SK-N-SH treated with all-trans-retinoic acid at 6 μM for 48 hours (cell line): ENCODE measurements around the gene KLF11.

ENCODE experiments used
- ATAC-seq: fragments of 200-7000 bp; cut with Tn5 transposase; 3 replicates; pipeline ENCODE4 v1.9.1; 2020; ENCODE audit warnings: mild to moderate bottlenecking, moderate library complexity
- ARNTL ChIP-seq: fragments of 450-650 bp; formaldehyde crosslinking; IDR thresholded peaks from 2 replicates; pipeline ENCODE4 v1.5.0; 2020; ENCODE audit warnings: low read depth, mild to moderate bottlenecking, moderate library complexity, borderline replicate concordance
- BACH2 ChIP-seq: fragments of 250-450 bp; sonication (Bioruptor Pico); IDR thresholded peaks from 2 replicates; pipeline ENCODE4 v1.9.0; 2021; ENCODE audit warnings: mild to moderate bottlenecking, borderline replicate concordance
- CSDC2 ChIP-seq: fragments of 250-450 bp; sonication (Bioruptor Pico); IDR thresholded peaks from 2 replicates; pipeline ENCODE4 v1.5.0; 2020; ENCODE audit warnings: mild to moderate bottlenecking, moderate library complexity
- ESRRG ChIP-seq: fragments of 250-450 bp; sonication (Bioruptor Pico); IDR thresholded peaks from 2 replicates; pipeline ENCODE4 v1.6.1; 2021; ENCODE audit warnings: mild to moderate bottlenecking
- GLIS3 ChIP-seq: fragments of 250-450 bp; sonication (Bioruptor Pico); IDR thresholded peaks from 2 replicates; pipeline ENCODE4 v1.5.0; 2020; ENCODE audit warnings: mild to moderate bottlenecking, moderate library complexity
- ISL1 ChIP-seq: fragments of 250-450 bp; sonication (Bioruptor Pico); IDR thresholded peaks from 2 replicates; pipeline ENCODE4 v2.1.2; 2022; ENCODE audit warnings: mild to moderate bottlenecking, moderate library complexity
- OSR1 ChIP-seq: fragments of 250-450 bp; sonication (Bioruptor Pico); IDR thresholded peaks from 2 replicates; pipeline ENCODE4 v1.8.0; 2022; ENCODE audit warnings: moderate library complexity, mild to moderate bottlenecking, inconsistent platforms
- PPARA ChIP-seq: fragments of 250-450 bp; sonication (Bioruptor Pico); IDR thresholded peaks from 2 replicates; pipeline ENCODE4 v1.5.0; 2020; ENCODE audit warnings: mild to moderate bottlenecking, borderline replicate concordance
- RARB ChIP-seq: fragments of 250-450 bp; sonication (Bioruptor Pico); IDR thresholded peaks from 2 replicates; pipeline ENCODE4 v1.8.0; 2021; ENCODE audit warnings: mild to moderate bottlenecking, moderate library complexity
- SNAI2 ChIP-seq: fragments of 250-450 bp; sonication (Bioruptor Pico); IDR thresholded peaks from 2 replicates; pipeline ENCODE4 v1.5.0; 2020; ENCODE audit warnings: mild to moderate bottlenecking, moderate library complexity
- TCF4 ChIP-seq: fragments of 250-450 bp; sonication (Bioruptor Pico); IDR thresholded peaks from 2 replicates; pipeline ENCODE4 v1.8.0; 2021; ENCODE audit warnings: mild to moderate bottlenecking, moderate library complexity, borderline replicate concordance
- TOX ChIP-seq: fragments of 250-450 bp; sonication (Bioruptor Pico); IDR thresholded peaks from 2 replicates; pipeline ENCODE4 v1.8.0; 2021; ENCODE audit warnings: mild to moderate bottlenecking, moderate library complexity, borderline replicate concordance
- ZC3H10 ChIP-seq: fragments of 250-450 bp; sonication (Bioruptor Pico); IDR thresholded peaks from 2 replicates; pipeline ENCODE4 v1.5.1; 2021; ENCODE audit warnings: mild to moderate bottlenecking, moderate library complexity
- ZFP3 ChIP-seq: fragments of 250-450 bp; sonication (Bioruptor Pico); IDR thresholded peaks from 2 replicates; pipeline ENCODE4 v1.5.0; 2020; ENCODE audit warnings: mild to moderate bottlenecking, moderate library complexity
- ZFP30 ChIP-seq: fragments of 450-650 bp; formaldehyde crosslinking; IDR thresholded peaks from 2 replicates; pipeline ENCODE4 v1.5.0; 2022; ENCODE audit warnings: mild to moderate bottlenecking, moderate library complexity
- ZNF565 ChIP-seq: fragments of 450-650 bp; formaldehyde crosslinking; conservative IDR thresholded peaks from 2 replicates; pipeline ENCODE4 v1.5.0; 2020; ENCODE audit warnings: low read depth, mild to moderate bottlenecking, moderate library complexity
- ZNF70 ChIP-seq: fragments of 450-650 bp; formaldehyde crosslinking; IDR thresholded peaks from 2 replicates; pipeline ENCODE4 v1.5.0; 2020; ENCODE audit warnings: mild to moderate bottlenecking, moderate library complexity
- ZNF8 ChIP-seq: fragments of 450-650 bp; formaldehyde crosslinking; IDR thresholded peaks from 2 replicates; pipeline ENCODE4 v1.5.0; 2020; ENCODE audit warnings: mild to moderate bottlenecking, moderate library complexity
- TF ChIP-seq, protein P1 (sequence below): fragments of 250-450 bp; sonication (Bioruptor Pico); IDR thresholded peaks from 2 replicates; pipeline ENCODE4 v1.8.0; 2020; ENCODE audit warnings: mild to moderate bottlenecking, moderate library complexity, borderline replicate concordance
- TF ChIP-seq, protein P2 (sequence below): fragments of 250-450 bp; sonication (Bioruptor Pico); IDR thresholded peaks from 2 replicates; pipeline ENCODE4 v1.8.0; 2021; ENCODE audit warnings: low read depth, mild to moderate bottlenecking, moderate library complexity, borderline replicate concordance
- TF ChIP-seq, protein P3 (sequence below): fragments of 250-450 bp; sonication (Bioruptor Pico); IDR thresholded peaks from 2 replicates; pipeline ENCODE4 v1.5.1; 2020; ENCODE audit warnings: low read depth, mild to moderate bottlenecking, moderate library complexity
- TF ChIP-seq, protein P4 (sequence below): fragments of 250-450 bp; sonication (Bioruptor Pico); IDR thresholded peaks from 2 replicates; pipeline ENCODE4 v1.5.1; 2021; ENCODE audit warnings: mild to moderate bottlenecking, moderate library complexity
- TF ChIP-seq, protein P5 (sequence below): fragments of 250-450 bp; sonication (Bioruptor Pico); IDR thresholded peaks from 2 replicates; pipeline ENCODE4 v1.5.0; 2020; ENCODE audit warnings: mild to moderate bottlenecking, moderate library complexity

KLF11 gene

DNA sequence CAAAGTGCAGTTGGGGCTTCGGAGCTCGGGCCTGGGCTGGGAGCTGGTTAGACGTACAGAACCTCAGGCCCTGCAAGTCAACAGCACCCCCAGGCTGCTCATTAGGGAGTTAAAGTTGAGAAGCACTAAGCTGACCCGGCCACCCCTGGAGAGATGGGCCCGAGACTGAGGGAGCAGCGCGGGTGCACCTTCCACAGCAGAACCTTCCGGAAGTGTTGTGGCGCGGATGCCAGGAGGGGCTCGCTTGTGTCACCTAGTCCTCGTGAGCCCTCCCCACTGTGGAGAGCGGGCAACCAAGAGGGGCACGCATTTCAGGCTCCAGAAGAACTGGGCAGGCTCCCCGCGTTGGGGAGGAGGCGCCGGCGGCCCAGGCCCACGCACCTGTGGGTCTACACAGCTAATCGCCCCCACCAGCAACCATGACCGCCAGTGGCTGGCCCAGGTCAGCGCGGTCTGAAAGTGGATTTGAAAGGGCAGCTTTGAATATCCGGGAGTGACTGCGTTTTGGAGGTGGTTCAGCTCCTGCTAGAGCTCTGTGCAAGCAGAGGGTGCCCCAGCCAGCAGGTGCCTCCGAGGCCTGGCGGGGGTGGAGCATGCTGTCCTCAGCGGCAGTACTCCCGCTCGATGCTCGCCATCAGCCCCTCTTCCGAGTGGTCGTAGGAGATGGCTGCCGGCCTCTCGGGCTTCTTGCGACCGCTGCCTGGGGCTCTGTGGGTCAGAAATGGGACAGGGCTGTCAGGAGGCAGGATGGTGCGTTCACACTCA lies 15.1 kb downstream of the KLF11 start (continued):
- TF ChIP-seq, protein P1, sequence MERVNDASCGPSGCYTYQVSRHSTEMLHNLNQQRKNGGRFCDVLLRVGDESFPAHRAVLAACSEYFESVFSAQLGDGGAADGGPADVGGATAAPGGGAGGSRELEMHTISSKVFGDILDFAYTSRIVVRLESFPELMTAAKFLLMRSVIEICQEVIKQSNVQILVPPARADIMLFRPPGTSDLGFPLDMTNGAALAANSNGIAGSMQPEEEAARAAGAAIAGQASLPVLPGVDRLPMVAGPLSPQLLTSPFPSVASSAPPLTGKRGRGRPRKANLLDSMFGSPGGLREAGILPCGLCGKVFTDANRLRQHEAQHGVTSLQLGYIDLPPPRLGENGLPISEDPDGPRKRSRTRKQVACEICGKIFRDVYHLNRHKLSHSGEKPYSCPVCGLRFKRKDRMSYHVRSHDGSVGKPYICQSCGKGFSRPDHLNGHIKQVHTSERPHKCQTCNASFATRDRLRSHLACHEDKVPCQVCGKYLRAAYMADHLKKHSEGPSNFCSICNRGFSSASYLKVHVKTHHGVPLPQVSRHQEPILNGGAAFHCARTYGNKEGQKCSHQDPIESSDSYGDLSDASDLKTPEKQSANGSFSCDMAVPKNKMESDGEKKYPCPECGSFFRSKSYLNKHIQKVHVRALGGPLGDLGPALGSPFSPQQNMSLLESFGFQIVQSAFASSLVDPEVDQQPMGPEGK (CRISPR knock-in tag), result no peak
- no peak for TF ChIP-seq RARB
- no peak for TF ChIP-seq ARNTL (CRISPR knock-in tag)
- no peak for TF ChIP-seq ESRRG (CRISPR knock-in tag)
- TF ChIP-seq GLIS3 (CRISPR knock-in tag), result no peak
- no peak for TF ChIP-seq TCF4 (CRISPR knock-in tag)

DNA sequence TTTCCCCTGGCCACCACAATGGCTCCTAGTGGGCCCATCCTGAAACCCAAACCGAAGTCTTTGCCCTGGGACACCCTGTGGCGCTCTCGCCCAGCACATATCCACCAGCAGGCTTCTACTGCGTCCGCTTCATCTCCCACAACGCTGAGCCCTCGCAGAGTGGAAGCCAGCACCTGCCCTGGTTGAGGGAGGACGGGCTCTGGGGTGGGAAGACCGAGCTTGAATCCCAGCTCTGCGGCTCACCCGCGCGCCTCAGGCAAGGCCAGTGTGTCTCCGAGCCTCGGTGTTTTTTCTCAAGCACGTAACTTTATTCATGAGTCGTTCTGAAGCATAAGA lies 15.6 kb downstream of the KLF11 start:
- no peak for ATAC-seq
- TF ChIP-seq ISL1 (no peak), PPARA (CRISPR knock-in tag) (no peak), GLIS3 (CRISPR knock-in tag) (no peak), TOX (CRISPR knock-in tag) (no peak), ZNF70 (no peak), BACH2 (CRISPR knock-in tag) (no peak), ESRRG (CRISPR knock-in tag) (no peak), RARB (no peak), CSDC2 (CRISPR knock-in tag) (no peak), ZFP3 (CRISPR knock-in tag) (no peak)
- TF ChIP-seq, protein P2, sequence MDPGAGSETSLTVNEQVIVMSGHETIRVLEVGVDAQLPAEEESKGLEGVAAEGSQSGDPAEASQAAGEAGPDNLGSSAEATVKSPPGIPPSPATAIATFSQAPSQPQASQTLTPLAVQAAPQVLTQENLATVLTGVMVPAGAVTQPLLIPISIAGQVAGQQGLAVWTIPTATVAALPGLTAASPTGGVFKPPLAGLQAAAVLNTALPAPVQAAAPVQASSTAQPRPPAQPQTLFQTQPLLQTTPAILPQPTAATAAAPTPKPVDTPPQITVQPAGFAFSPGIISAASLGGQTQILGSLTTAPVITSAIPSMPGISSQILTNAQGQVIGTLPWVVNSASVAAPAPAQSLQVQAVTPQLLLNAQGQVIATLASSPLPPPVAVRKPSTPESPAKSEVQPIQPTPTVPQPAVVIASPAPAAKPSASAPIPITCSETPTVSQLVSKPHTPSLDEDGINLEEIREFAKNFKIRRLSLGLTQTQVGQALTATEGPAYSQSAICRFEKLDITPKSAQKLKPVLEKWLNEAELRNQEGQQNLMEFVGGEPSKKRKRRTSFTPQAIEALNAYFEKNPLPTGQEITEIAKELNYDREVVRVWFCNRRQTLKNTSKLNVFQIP (CRISPR knock-in tag), result no peak
- TF ChIP-seq, protein P3, sequence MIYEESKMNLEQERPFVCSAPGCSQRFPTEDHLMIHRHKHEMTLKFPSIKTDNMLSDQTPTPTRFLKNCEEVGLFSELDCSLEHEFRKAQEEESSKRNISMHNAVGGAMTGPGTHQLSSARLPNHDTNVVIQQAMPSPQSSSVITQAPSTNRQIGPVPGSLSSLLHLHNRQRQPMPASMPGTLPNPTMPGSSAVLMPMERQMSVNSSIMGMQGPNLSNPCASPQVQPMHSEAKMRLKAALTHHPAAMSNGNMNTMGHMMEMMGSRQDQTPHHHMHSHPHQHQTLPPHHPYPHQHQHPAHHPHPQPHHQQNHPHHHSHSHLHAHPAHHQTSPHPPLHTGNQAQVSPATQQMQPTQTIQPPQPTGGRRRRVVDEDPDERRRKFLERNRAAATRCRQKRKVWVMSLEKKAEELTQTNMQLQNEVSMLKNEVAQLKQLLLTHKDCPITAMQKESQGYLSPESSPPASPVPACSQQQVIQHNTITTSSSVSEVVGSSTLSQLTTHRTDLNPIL (CRISPR knock-in tag), result no peak
- TF ChIP-seq, all 23 proteins: peak for 0

DNA sequence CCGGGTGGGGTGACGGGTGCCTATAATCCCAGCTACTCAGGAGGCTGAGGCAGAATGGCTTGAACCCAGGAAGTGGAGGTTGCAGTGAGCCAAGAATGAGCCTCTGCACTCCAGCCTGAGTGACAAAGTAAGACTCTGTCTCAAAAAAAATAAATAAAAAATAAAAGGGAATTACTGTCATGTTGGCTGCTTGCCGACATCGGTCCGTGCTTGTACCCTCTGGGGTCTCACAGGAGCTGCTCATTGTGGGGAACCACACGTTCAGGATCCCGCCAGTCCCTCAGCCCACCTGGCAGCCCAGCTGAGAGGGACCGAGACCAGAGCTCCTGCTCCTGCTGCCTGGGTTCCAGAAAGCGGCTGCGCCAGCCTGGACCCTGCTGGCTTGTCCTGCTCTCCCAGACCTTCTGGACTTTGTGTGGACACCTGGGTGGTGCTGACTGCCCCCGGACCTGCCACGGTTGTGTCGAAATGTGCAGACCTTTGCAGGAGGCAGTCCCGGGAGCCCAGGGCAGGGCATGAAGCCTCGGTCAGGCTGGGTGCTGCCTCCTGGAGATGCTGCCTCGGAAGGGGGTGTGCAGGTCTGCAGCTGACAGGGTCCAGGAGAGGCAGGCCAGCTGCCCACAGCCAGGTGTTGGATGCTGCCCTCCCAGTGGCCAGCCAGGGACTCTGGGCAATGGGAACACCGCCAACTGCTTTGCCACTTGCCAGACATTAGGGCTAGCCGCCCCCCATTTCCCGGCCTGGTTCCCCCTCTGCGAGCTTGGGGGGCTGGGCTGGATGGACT lies 16.4 kb downstream of the KLF11 start:
- ATAC-seq, result no peak
- TF ChIP-seq, protein P3 (CRISPR knock-in tag), result no peak
- TF ChIP-seq ZNF8 (CRISPR knock-in tag), result no peak
- TF ChIP-seq, protein P4, sequence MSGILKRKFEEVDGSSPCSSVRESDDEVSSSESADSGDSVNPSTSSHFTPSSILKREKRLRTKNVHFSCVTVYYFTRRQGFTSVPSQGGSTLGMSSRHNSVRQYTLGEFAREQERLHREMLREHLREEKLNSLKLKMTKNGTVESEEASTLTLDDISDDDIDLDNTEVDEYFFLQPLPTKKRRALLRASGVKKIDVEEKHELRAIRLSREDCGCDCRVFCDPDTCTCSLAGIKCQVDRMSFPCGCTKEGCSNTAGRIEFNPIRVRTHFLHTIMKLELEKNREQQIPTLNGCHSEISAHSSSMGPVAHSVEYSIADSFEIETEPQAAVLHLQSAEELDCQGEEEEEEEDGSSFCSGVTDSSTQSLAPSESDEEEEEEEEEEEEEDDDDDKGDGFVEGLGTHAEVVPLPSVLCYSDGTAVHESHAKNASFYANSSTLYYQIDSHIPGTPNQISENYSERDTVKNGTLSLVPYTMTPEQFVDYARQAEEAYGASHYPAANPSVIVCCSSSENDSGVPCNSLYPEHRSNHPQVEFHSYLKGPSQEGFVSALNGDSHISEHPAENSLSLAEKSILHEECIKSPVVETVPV (CRISPR knock-in tag), result no peak
- TF ChIP-seq OSR1 (CRISPR knock-in tag), result no peak
- TF ChIP-seq TCF4 (CRISPR knock-in tag), result no peak
- no peak for TF ChIP-seq ISL1
- TF ChIP-seq BACH2 (CRISPR knock-in tag), result no peak
- TF ChIP-seq SNAI2 (CRISPR knock-in tag), result no peak
- TF ChIP-seq PPARA (CRISPR knock-in tag), result no peak
- TF ChIP-seq TOX (CRISPR knock-in tag), result no peak
- TF ChIP-seq, protein P1 (CRISPR knock-in tag), result no peak
- no peak for TF ChIP-seq ZC3H10 (CRISPR knock-in tag)
- TF ChIP-seq GLIS3 (CRISPR knock-in tag), result no peak
- TF ChIP-seq ZNF565 (CRISPR knock-in tag), result no peak
- TF ChIP-seq ZFP30 (CRISPR knock-in tag), result no peak
- no peak for TF ChIP-seq RARB
- TF ChIP-seq ARNTL (CRISPR knock-in tag), result no peak
- TF ChIP-seq, protein P5, sequence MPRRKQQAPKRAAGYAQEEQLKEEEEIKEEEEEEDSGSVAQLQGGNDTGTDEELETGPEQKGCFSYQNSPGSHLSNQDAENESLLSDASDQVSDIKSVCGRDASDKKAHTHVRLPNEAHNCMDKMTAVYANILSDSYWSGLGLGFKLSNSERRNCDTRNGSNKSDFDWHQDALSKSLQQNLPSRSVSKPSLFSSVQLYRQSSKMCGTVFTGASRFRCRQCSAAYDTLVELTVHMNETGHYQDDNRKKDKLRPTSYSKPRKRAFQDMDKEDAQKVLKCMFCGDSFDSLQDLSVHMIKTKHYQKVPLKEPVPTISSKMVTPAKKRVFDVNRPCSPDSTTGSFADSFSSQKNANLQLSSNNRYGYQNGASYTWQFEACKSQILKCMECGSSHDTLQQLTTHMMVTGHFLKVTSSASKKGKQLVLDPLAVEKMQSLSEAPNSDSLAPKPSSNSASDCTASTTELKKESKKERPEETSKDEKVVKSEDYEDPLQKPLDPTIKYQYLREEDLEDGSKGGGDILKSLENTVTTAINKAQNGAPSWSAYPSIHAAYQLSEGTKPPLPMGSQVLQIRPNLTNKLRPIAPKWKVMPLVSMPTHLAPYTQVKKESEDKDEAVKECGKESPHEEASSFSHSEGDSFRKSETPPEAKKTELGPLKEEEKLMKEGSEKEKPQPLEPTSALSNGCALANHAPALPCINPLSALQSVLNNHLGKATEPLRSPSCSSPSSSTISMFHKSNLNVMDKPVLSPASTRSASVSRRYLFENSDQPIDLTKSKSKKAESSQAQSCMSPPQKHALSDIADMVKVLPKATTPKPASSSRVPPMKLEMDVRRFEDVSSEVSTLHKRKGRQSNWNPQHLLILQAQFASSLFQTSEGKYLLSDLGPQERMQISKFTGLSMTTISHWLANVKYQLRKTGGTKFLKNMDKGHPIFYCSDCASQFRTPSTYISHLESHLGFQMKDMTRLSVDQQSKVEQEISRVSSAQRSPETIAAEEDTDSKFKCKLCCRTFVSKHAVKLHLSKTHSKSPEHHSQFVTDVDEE, result no peak
